HEK293 (cell line): ENCODE results near the gene ST6GALNAC6.

ENCODE experiments used
- CTCF ChIA-PET: fragments of 350-600 bp; formaldehyde crosslinking; extraction: SDS; loops from one replicate; lab custom pipeline; 2021; ENCODE audit warnings: antibody characterized with exemption; lab: Yijun Ruan, JAX
- POLR2A ChIA-PET: fragments of 300-600 bp; formaldehyde crosslinking; extraction: SDS; loops from one replicate; lab custom pipeline; 2020; ENCODE audit warnings: antibody characterized with exemption, inconsistent platforms; lab: Yijun Ruan, JAX
- H3K27ac ChIP-seq: fragments of 200-500 bp; sonication (Bioruptor generic); 2 replicates; pipeline ENCODE4 v1.5.1; 2014; ENCODE audit warnings: low read depth, low read length, control low read depth, inconsistent platforms; ENCODE audit errors: extremely low read depth
- H3K36me3 ChIP-seq, 2 experiments: fragments of 200-500 bp in 1 of 2; sonication (Bioruptor generic) in 1 of 2; 1 replicate in 1 of 2; 2 replicates in 1 of 2; pipeline ENCODE4 v1.5.1; 2014 to 2017; ENCODE audit warnings: inconsistent platforms in 2 of 2, low read length in 2 of 2; ENCODE audit not compliant: control insufficient read depth in 2 of 2, insufficient read depth in 1 of 2
- H3K4me1 ChIP-seq: fragments of 200-500 bp; sonication (Bioruptor generic); 2 replicates; pipeline ENCODE4 v1.5.1; 2014; ENCODE audit warnings: mild to moderate bottlenecking, low read length, inconsistent platforms; ENCODE audit not compliant: control insufficient read depth, insufficient read depth
- H3K4me3 ChIP-seq: 2 replicates; pipeline ENCODE4 v1.5.1; 2011; ENCODE audit warnings: low read depth, mild to moderate bottlenecking, control low read depth, low read length, moderate library complexity
- H3K9me3 ChIP-seq: fragments of 200-500 bp; sonication (Bioruptor generic); 2 replicates; pipeline ENCODE4 v1.5.1; 2014; ENCODE audit warnings: low read depth, low read length, inconsistent platforms; ENCODE audit not compliant: control insufficient read depth, insufficient read depth
- HOXA7 ChIP-seq: sonication (generic); formaldehyde crosslinking; IDR thresholded peaks from 2 replicates; pipeline ENCODE4 v1.8.1; 2022; ENCODE audit warnings: missing genetic modification reagents, borderline replicate concordance
- MEIS1 ChIP-seq: sonication (generic); formaldehyde crosslinking; IDR thresholded peaks from 2 replicates; pipeline ENCODE4 v1.8.1; 2022; ENCODE audit warnings: missing genetic modification reagents, mild to moderate bottlenecking, borderline replicate concordance
- OSR2 ChIP-seq: fragments of 450-650 bp; formaldehyde crosslinking; IDR thresholded peaks from 2 replicates; pipeline ENCODE4 v1.5.1; 2016; ENCODE audit warnings: missing biosample characterization, missing genetic modification characterization
- OVOL3 ChIP-seq: fragments of 450-650 bp; formaldehyde crosslinking; IDR thresholded peaks from 2 replicates; pipeline ENCODE4 v1.5.1; 2016; ENCODE audit warnings: missing biosample characterization, missing genetic modification characterization
- REPIN1 ChIP-seq: fragments of 450-650 bp; formaldehyde crosslinking; IDR thresholded peaks from 2 replicates; pipeline ENCODE4 v1.5.1; 2017; ENCODE audit warnings: missing biosample characterization, missing genetic modification characterization, low read depth
- SCRT1 ChIP-seq: fragments of 450-650 bp; formaldehyde crosslinking; IDR thresholded peaks from 2 replicates; pipeline ENCODE4 v1.5.1; 2016; ENCODE audit warnings: missing biosample characterization, missing genetic modification characterization, borderline replicate concordance
- SP2 ChIP-seq: fragments of 450-650 bp; formaldehyde crosslinking; IDR thresholded peaks from 2 replicates; pipeline ENCODE4 v1.5.1; 2016; ENCODE audit warnings: missing biosample characterization, missing genetic modification characterization
- ZBTB48 ChIP-seq: fragments of 450-650 bp; formaldehyde crosslinking; IDR thresholded peaks from 2 replicates; pipeline ENCODE4 v1.5.1; 2016; ENCODE audit warnings: missing biosample characterization, missing genetic modification characterization
- ZBTB8A ChIP-seq: fragments of 450-650 bp; formaldehyde crosslinking; IDR thresholded peaks from 2 replicates; pipeline ENCODE4 v1.5.1; 2016; ENCODE audit warnings: missing biosample characterization, missing genetic modification characterization
- ZFP41 ChIP-seq: fragments of 450-650 bp; formaldehyde crosslinking; IDR thresholded peaks from 2 replicates; pipeline ENCODE4 v1.5.1; 2016; ENCODE audit warnings: missing biosample characterization, missing genetic modification characterization, borderline replicate concordance
- ZNF140 ChIP-seq: fragments of 450-650 bp; formaldehyde crosslinking; IDR thresholded peaks from 2 replicates; pipeline ENCODE4 v1.5.1; 2016; ENCODE audit warnings: missing biosample characterization, missing genetic modification characterization
- ZNF174 ChIP-seq: fragments of 450-650 bp; formaldehyde crosslinking; IDR thresholded peaks from 2 replicates; pipeline ENCODE4 v1.5.0; 2017; ENCODE audit warnings: missing biosample characterization, mild to moderate bottlenecking, missing genetic modification characterization
- ZNF211 ChIP-seq: fragments of 450-650 bp; formaldehyde crosslinking; IDR thresholded peaks from 2 replicates; pipeline ENCODE4 v1.5.1; 2016; ENCODE audit warnings: low read depth, missing biosample characterization, missing genetic modification characterization
- ZNF274 ChIP-seq, 2 experiments: fragments of 200-500 bp in 1 of 2; fragments of 450-650 bp in 1 of 2; sonication (Bioruptor generic) in 1 of 2; formaldehyde crosslinking in 1 of 2; IDR thresholded peaks; 2 replicates each; pipeline versions ENCODE4 v1.5.1 to v1.6.1; 2014 to 2016; ENCODE audit warnings: borderline replicate concordance in 1 of 2, inconsistent platforms in 1 of 2, low read length in 1 of 2, missing biosample characterization in 1 of 2, missing genetic modification characterization in 1 of 2
- ZNF324 ChIP-seq: fragments of 450-650 bp; formaldehyde crosslinking; IDR thresholded peaks from 2 replicates; pipeline ENCODE4 v1.5.1; 2016; ENCODE audit warnings: missing biosample characterization, missing genetic modification characterization
- ZNF37A ChIP-seq: fragments of 450-650 bp; IDR thresholded peaks from 2 replicates; pipeline ENCODE4 v1.5.1; 2018; ENCODE audit warnings: missing biosample characterization, missing genetic modification characterization
- ZNF391 ChIP-seq: fragments of 450-650 bp; formaldehyde crosslinking; IDR thresholded peaks from 2 replicates; pipeline ENCODE4 v1.5.1; 2016; ENCODE audit warnings: low read depth, missing biosample characterization, missing genetic modification characterization, borderline replicate concordance
- ZNF549 ChIP-seq: fragments of 450-650 bp; IDR thresholded peaks from 2 replicates; pipeline ENCODE4 v1.5.1; 2018; ENCODE audit warnings: missing biosample characterization, missing genetic modification characterization, mild to moderate bottlenecking, inconsistent platforms, moderate library complexity
- ZNF621 ChIP-seq: fragments of 450-650 bp; formaldehyde crosslinking; IDR thresholded peaks from 2 replicates; pipeline ENCODE4 v1.5.1; 2017; ENCODE audit warnings: missing biosample characterization, missing genetic modification characterization
- ZNF626 ChIP-seq: fragments of 450-650 bp; sonication (Bioruptor Pico); formaldehyde crosslinking; IDR thresholded peaks from 2 replicates; pipeline ENCODE4 v1.5.1; 2018; ENCODE audit warnings: missing biosample characterization, missing genetic modification characterization, inconsistent platforms
- ZNF670 ChIP-seq: fragments of 450-650 bp; formaldehyde crosslinking; IDR thresholded peaks from 2 replicates; pipeline ENCODE4 v1.5.1; 2016; ENCODE audit warnings: missing biosample characterization, missing genetic modification characterization, low read depth
- ZNF747 ChIP-seq: fragments of 450-650 bp; formaldehyde crosslinking; IDR thresholded peaks from 2 replicates; pipeline ENCODE4 v1.5.1; 2016; ENCODE audit warnings: missing biosample characterization, missing genetic modification characterization
- ZNF76 ChIP-seq: fragments of 450-650 bp; formaldehyde crosslinking; IDR thresholded peaks from 2 replicates; pipeline ENCODE4; 2016; ENCODE audit warnings: low read depth, missing biosample characterization, missing genetic modification characterization, borderline replicate concordance
- ZNF777 ChIP-seq: fragments of 450-650 bp; formaldehyde crosslinking; IDR thresholded peaks from 2 replicates; pipeline ENCODE4 v1.5.1; 2017; ENCODE audit warnings: missing biosample characterization, missing genetic modification characterization, borderline replicate concordance
- ZNF837 ChIP-seq: fragments of 450-650 bp; formaldehyde crosslinking; IDR thresholded peaks from 2 replicates; pipeline ENCODE4 v1.5.1; 2016; ENCODE audit warnings: missing biosample characterization, missing genetic modification characterization
- ZXDB ChIP-seq: fragments of 450-650 bp; formaldehyde crosslinking; IDR thresholded peaks from 2 replicates; pipeline ENCODE4 v1.5.1; 2016; ENCODE audit warnings: missing biosample characterization, missing genetic modification characterization
- TF ChIP-seq, protein P1 (sequence below): fragments of 450-650 bp; formaldehyde crosslinking; IDR thresholded peaks from 2 replicates; pipeline ENCODE4 v1.5.1; 2016; ENCODE audit warnings: missing biosample characterization, missing genetic modification characterization
- TF ChIP-seq, protein P2 (sequence below): fragments of 450-650 bp; formaldehyde crosslinking; IDR thresholded peaks from 2 replicates; pipeline ENCODE4 v1.5.1; 2016; ENCODE audit warnings: missing biosample characterization, missing genetic modification characterization, low read depth
- TF ChIP-seq, protein P3 (sequence below): fragments of 450-650 bp; formaldehyde crosslinking; IDR thresholded peaks from 2 replicates; pipeline ENCODE4 v1.5.1; 2016; ENCODE audit warnings: missing biosample characterization, missing genetic modification characterization
- TF ChIP-seq, protein P4 (sequence below): fragments of 450-650 bp; formaldehyde crosslinking; IDR thresholded peaks from 2 replicates; pipeline ENCODE4 v1.5.1; 2016; ENCODE audit warnings: missing biosample characterization, missing genetic modification characterization

ST6GALNAC6 gene

DNA sequence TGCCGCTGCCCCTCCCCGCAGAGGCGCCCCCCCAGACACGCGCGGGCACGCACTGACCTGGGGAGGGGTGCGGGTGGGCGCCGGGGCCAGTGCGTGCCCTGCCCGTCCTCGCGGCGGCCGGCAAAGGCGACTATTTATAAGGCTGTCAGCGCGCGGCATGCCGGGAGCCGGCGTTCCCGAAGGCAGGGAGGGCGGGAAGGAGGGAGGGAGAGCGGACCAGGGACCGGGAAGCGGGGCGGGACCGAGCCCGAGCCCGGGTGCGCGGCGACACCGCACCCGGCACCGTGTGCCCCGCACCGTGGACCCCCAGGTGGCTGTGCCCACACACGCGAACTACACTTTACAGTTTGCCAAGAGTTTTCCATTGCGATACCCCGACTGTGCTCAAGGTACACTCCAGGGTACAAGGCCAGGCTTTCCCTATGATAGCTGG is 21.8 kb downstream of the ST6GALNAC6 start, which contains the start of gene AK1:
Gene AK1 (minus strand): TSS at position 110 of the 433 bp plus-strand sequence. CDS start 3,058 bp downstream, outside the sequence.
- Histone ChIP-seq H3K36me3 (peaks cover 0 to 11% of the 10 kb centered on the region in 2 experiments; a peak in 1 of 3 replicates), H3K4me1 (no peaks in the 10 kb centered on the region; the same call in 1 of the 2 replicates), H3K27ac (peak within 1 kb of the TSS; percentile 53; the same call in 1 of the 2 replicates), H3K4me3 (peak within 1 kb of the TSS; percentile 55), H3K9me3 (no peaks in the 10 kb centered on the region)
- ChIA-PET CTCF (interaction anchor here (0.5 to 2.5 kb wide), 4 partner anchors 35 to 143 kb away, joined by 3 to 7 read pairs (median 4); partner anchors contain the start of gene TOR2A), POLR2A (interaction anchor here (0.8 kb wide), 1 partner anchor 92 kb away, joined by 3 read pairs; the partner anchor contains the start of gene CDK9)
- TF ChIP-seq ZBTB48 (tag by site-specific recombination), result peak; percentile 55
- no peak for TF ChIP-seq ZNF37A (tag by site-specific recombination)
- TF ChIP-seq OSR2 (tag by site-specific recombination), result no peak
- TF ChIP-seq, protein P1, sequence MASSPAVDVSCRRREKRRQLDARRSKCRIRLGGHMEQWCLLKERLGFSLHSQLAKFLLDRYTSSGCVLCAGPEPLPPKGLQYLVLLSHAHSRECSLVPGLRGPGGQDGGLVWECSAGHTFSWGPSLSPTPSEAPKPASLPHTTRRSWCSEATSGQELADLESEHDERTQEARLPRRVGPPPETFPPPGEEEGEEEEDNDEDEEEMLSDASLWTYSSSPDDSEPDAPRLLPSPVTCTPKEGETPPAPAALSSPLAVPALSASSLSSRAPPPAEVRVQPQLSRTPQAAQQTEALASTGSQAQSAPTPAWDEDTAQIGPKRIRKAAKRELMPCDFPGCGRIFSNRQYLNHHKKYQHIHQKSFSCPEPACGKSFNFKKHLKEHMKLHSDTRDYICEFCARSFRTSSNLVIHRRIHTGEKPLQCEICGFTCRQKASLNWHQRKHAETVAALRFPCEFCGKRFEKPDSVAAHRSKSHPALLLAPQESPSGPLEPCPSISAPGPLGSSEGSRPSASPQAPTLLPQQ (tag by site-specific recombination), result no peak
- no peak for TF ChIP-seq ZNF621 (tag by site-specific recombination)
- TF ChIP-seq SP2 (tag by site-specific recombination), result peak; percentile 76
- no peak for TF ChIP-seq ZNF549 (tag by site-specific recombination)
- no peak for TF ChIP-seq OVOL3 (tag by site-specific recombination)
- TF ChIP-seq ZNF747 (tag by site-specific recombination), result no peak
- TF ChIP-seq ZNF626 (tag by site-specific recombination), result no peak
- no peak for TF ChIP-seq ZNF777 (tag by site-specific recombination)
- no peak for TF ChIP-seq ZFP41 (tag by site-specific recombination)
- TF ChIP-seq, protein P2, sequence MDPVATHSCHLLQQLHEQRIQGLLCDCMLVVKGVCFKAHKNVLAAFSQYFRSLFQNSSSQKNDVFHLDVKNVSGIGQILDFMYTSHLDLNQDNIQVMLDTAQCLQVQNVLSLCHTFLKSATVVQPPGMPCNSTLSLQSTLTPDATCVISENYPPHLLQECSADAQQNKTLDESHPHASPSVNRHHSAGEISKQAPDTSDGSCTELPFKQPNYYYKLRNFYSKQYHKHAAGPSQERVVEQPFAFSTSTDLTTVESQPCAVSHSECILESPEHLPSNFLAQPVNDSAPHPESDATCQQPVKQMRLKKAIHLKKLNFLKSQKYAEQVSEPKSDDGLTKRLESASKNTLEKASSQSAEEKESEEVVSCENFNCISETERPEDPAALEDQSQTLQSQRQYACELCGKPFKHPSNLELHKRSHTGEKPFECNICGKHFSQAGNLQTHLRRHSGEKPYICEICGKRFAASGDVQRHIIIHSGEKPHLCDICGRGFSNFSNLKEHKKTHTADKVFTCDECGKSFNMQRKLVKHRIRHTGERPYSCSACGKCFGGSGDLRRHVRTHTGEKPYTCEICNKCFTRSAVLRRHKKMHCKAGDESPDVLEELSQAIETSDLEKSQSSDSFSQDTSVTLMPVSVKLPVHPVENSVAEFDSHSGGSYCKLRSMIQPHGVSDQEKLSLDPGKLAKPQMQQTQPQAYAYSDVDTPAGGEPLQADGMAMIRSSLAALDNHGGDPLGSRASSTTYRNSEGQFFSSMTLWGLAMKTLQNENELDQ (tag by site-specific recombination), result no peak
- TF ChIP-seq ZNF670 (tag by site-specific recombination), result no peak
- TF ChIP-seq ZNF140 (tag by site-specific recombination), result no peak
- no peak for TF ChIP-seq ZNF324 (tag by site-specific recombination)
- TF ChIP-seq REPIN1, result no peak
- no peak for TF ChIP-seq ZNF837 (tag by site-specific recombination)
- TF ChIP-seq MEIS1 (CRISPR knock-in tag), result no peak
- no peak for TF ChIP-seq ZNF391 (tag by site-specific recombination)
- TF ChIP-seq ZNF76 (tag by site-specific recombination), result peak; percentile 90
- TF ChIP-seq ZNF211 (tag by site-specific recombination), result no peak
- TF ChIP-seq ZBTB8A, result no peak
- TF ChIP-seq, protein P3, sequence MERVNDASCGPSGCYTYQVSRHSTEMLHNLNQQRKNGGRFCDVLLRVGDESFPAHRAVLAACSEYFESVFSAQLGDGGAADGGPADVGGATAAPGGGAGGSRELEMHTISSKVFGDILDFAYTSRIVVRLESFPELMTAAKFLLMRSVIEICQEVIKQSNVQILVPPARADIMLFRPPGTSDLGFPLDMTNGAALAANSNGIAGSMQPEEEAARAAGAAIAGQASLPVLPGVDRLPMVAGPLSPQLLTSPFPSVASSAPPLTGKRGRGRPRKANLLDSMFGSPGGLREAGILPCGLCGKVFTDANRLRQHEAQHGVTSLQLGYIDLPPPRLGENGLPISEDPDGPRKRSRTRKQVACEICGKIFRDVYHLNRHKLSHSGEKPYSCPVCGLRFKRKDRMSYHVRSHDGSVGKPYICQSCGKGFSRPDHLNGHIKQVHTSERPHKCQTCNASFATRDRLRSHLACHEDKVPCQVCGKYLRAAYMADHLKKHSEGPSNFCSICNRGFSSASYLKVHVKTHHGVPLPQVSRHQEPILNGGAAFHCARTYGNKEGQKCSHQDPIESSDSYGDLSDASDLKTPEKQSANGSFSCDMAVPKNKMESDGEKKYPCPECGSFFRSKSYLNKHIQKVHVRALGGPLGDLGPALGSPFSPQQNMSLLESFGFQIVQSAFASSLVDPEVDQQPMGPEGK (tag by site-specific recombination), result 0 out of 2 replicates have a peak, but pooled peaks have one; percentile 28
- no peak for TF ChIP-seq SCRT1 (tag by site-specific recombination)
- no peak for TF ChIP-seq ZNF274 (IDR thresholded peaks at IDR 0.05; ENCODE audit: low read length)
- TF ChIP-seq ZNF274 (tag by site-specific recombination; IDR thresholded peaks at IDR 0.05; ENCODE audit: borderline replicate concordance), result no peak
- TF ChIP-seq HOXA7, result no peak
- TF ChIP-seq ZNF174 (tag by site-specific recombination), result no peak
- TF ChIP-seq, protein P4, sequence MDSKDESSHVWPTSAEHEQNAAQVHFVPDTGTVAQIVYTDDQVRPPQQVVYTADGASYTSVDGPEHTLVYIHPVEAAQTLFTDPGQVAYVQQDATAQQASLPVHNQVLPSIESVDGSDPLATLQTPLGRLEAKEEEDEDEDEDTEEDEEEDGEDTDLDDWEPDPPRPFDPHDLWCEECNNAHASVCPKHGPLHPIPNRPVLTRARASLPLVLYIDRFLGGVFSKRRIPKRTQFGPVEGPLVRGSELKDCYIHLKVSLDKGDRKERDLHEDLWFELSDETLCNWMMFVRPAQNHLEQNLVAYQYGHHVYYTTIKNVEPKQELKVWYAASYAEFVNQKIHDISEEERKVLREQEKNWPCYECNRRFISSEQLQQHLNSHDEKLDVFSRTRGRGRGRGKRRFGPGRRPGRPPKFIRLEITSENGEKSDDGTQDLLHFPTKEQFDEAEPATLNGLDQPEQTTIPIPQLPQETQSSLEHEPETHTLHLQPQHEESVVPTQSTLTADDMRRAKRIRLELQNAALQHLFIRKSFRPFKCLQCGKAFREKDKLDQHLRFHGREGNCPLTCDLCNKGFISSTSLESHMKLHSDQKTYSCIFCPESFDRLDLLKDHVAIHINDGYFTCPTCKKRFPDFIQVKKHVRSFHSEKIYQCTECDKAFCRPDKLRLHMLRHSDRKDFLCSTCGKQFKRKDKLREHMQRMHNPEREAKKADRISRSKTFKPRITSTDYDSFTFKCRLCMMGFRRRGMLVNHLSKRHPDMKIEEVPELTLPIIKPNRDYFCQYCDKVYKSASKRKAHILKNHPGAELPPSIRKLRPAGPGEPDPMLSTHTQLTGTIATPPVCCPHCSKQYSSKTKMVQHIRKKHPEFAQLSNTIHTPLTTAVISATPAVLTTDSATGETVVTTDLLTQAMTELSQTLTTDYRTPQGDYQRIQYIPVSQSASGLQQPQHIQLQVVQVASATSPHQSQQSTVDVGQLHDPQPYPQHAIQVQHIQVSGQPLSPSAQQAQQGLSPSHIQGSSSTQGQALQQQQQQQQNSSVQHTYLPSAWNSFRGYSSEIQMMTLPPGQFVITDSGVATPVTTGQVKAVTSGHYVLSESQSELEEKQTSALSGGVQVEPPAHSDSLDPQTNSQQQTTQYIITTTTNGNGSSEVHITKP (tag by site-specific recombination), result peak; percentile 91
- TF ChIP-seq ZXDB (tag by site-specific recombination), result 0 out of 2 replicates have a peak, but pooled peaks have one; percentile 11
